HEK293 (cell line): ENCODE results near the gene TMA7B.

Experiments
- CTCF ChIA-PET: fragments of 350-600 bp; formaldehyde crosslinking; extraction: SDS; loops from one replicate; lab custom pipeline; 2021; ENCODE audit warnings: antibody characterized with exemption; lab: Yijun Ruan, JAX
- POLR2A ChIA-PET: fragments of 300-600 bp; formaldehyde crosslinking; extraction: SDS; loops from one replicate; lab custom pipeline; 2020; ENCODE audit warnings: antibody characterized with exemption, inconsistent platforms; lab: Yijun Ruan, JAX
- H3K27ac ChIP-seq: fragments of 200-500 bp; sonication (Bioruptor generic); 2 replicates; pipeline ENCODE4 v1.5.1; 2014; ENCODE audit warnings: low read depth, low read length, control low read depth, inconsistent platforms; ENCODE audit errors: extremely low read depth
- H3K36me3 ChIP-seq, 2 experiments: fragments of 200-500 bp in 1 of 2; sonication (Bioruptor generic) in 1 of 2; 1 replicate in 1 of 2; 2 replicates in 1 of 2; pipeline ENCODE4 v1.5.1; 2014 to 2017; ENCODE audit warnings: inconsistent platforms in 2 of 2, low read length in 2 of 2; ENCODE audit not compliant: control insufficient read depth in 2 of 2, insufficient read depth in 1 of 2
- H3K4me1 ChIP-seq: fragments of 200-500 bp; sonication (Bioruptor generic); 2 replicates; pipeline ENCODE4 v1.5.1; 2014; ENCODE audit warnings: mild to moderate bottlenecking, low read length, inconsistent platforms; ENCODE audit not compliant: control insufficient read depth, insufficient read depth
- H3K4me3 ChIP-seq: 2 replicates; pipeline ENCODE4 v1.5.1; 2011; ENCODE audit warnings: low read depth, mild to moderate bottlenecking, control low read depth, low read length, moderate library complexity
- H3K9me3 ChIP-seq: fragments of 200-500 bp; sonication (Bioruptor generic); 2 replicates; pipeline ENCODE4 v1.5.1; 2014; ENCODE audit warnings: low read depth, low read length, inconsistent platforms; ENCODE audit not compliant: control insufficient read depth, insufficient read depth
- GLI4 ChIP-seq: fragments of 450-650 bp; formaldehyde crosslinking; IDR thresholded peaks from 2 replicates; pipeline ENCODE4 v1.5.1; 2016; ENCODE audit warnings: missing biosample characterization, missing genetic modification characterization
- HOXC10 ChIP-seq: sonication (generic); formaldehyde crosslinking; IDR thresholded peaks from 2 replicates; pipeline ENCODE4 v1.8.1; 2023; ENCODE audit warnings: mild to moderate bottlenecking, missing genetic modification reagents
- KLF10 ChIP-seq: fragments of 450-650 bp; IDR thresholded peaks from 2 replicates; pipeline ENCODE4 v1.5.1; 2018; ENCODE audit warnings: missing biosample characterization, mild to moderate bottlenecking, missing genetic modification characterization
- PRDM4 ChIP-seq: fragments of 450-650 bp; formaldehyde crosslinking; IDR thresholded peaks from 2 replicates; pipeline ENCODE4 v1.5.1; 2017; ENCODE audit warnings: missing biosample characterization, missing genetic modification characterization
- REST ChIP-seq: fragments of 450-650 bp; formaldehyde crosslinking; IDR thresholded peaks from 2 replicates; pipeline ENCODE4 v1.5.1; 2016; ENCODE audit warnings: missing biosample characterization, missing genetic modification characterization
- YY2 ChIP-seq: fragments of 450-650 bp; formaldehyde crosslinking; IDR thresholded peaks from 2 replicates; pipeline ENCODE4 v1.5.1; 2016; ENCODE audit warnings: missing biosample characterization, missing genetic modification characterization
- ZBTB1 ChIP-seq: fragments of 450-650 bp; formaldehyde crosslinking; IDR thresholded peaks from 2 replicates; pipeline ENCODE4 v1.5.1; 2016; ENCODE audit warnings: missing biosample characterization, missing genetic modification characterization
- ZBTB44 ChIP-seq: fragments of 450-650 bp; IDR thresholded peaks from 2 replicates; pipeline ENCODE4 v1.5.1; 2018; ENCODE audit warnings: missing biosample characterization, mild to moderate bottlenecking, missing genetic modification characterization
- ZBTB6 ChIP-seq: fragments of 450-650 bp; formaldehyde crosslinking; IDR thresholded peaks from 2 replicates; pipeline ENCODE4 v1.5.1; 2017; ENCODE audit warnings: missing biosample characterization, missing genetic modification characterization
- ZEB2 ChIP-seq: fragments of 450-650 bp; formaldehyde crosslinking; IDR thresholded peaks from 2 replicates; pipeline ENCODE4 v1.5.1; 2016; ENCODE audit warnings: missing biosample characterization, missing genetic modification characterization
- ZFHX2 ChIP-seq: fragments of 450-650 bp; formaldehyde crosslinking; conservative IDR thresholded peaks from 2 replicates; pipeline ENCODE4 v1.5.1; 2016; ENCODE audit warnings: missing biosample characterization, missing genetic modification characterization
- ZNF114 ChIP-seq: fragments of 450-650 bp; formaldehyde crosslinking; IDR thresholded peaks from 2 replicates; pipeline ENCODE4 v1.5.0; 2017; ENCODE audit warnings: missing biosample characterization, missing genetic modification characterization
- ZNF24 ChIP-seq: fragments of 450-650 bp; formaldehyde crosslinking; IDR thresholded peaks from 2 replicates; pipeline ENCODE4 v1.5.1; 2016; ENCODE audit warnings: missing biosample characterization, missing genetic modification characterization
- ZNF335 ChIP-seq: fragments of 450-650 bp; formaldehyde crosslinking; conservative IDR thresholded peaks from 2 replicates; pipeline ENCODE4 v1.5.1; 2016; ENCODE audit warnings: missing biosample characterization, missing genetic modification characterization
- ZNF354C ChIP-seq: fragments of 450-650 bp; formaldehyde crosslinking; IDR thresholded peaks from 2 replicates; pipeline ENCODE4 v1.5.1; 2016; ENCODE audit warnings: missing biosample characterization, missing genetic modification characterization, low read depth, borderline replicate concordance
- ZNF473 ChIP-seq: fragments of 450-650 bp; formaldehyde crosslinking; IDR thresholded peaks from 2 replicates; pipeline ENCODE4 v1.5.1; 2017; ENCODE audit warnings: missing biosample characterization, missing genetic modification characterization
- ZNF48 ChIP-seq: fragments of 450-650 bp; formaldehyde crosslinking; IDR thresholded peaks from 2 replicates; pipeline ENCODE4 v1.5.1; 2016; ENCODE audit warnings: missing biosample characterization, missing genetic modification characterization
- ZNF548 ChIP-seq: fragments of 450-650 bp; formaldehyde crosslinking; IDR thresholded peaks from 2 replicates; pipeline ENCODE4 v1.5.1; 2016; ENCODE audit warnings: missing biosample characterization, missing genetic modification characterization
- ZNF561 ChIP-seq: fragments of 450-650 bp; IDR thresholded peaks from 2 replicates; pipeline ENCODE4 v1.5.1; 2018; ENCODE audit warnings: missing biosample characterization, missing genetic modification characterization, borderline replicate concordance
- ZNF621 ChIP-seq: fragments of 450-650 bp; formaldehyde crosslinking; IDR thresholded peaks from 2 replicates; pipeline ENCODE4 v1.5.1; 2017; ENCODE audit warnings: missing biosample characterization, missing genetic modification characterization
- ZNF624 ChIP-seq: fragments of 450-650 bp; formaldehyde crosslinking; IDR thresholded peaks from 2 replicates; pipeline ENCODE4 v1.5.1; 2017; ENCODE audit warnings: missing biosample characterization, missing genetic modification characterization
- ZNF837 ChIP-seq: fragments of 450-650 bp; formaldehyde crosslinking; IDR thresholded peaks from 2 replicates; pipeline ENCODE4 v1.5.1; 2016; ENCODE audit warnings: missing biosample characterization, missing genetic modification characterization
- TF ChIP-seq, protein P1 (sequence below): fragments of 450-650 bp; formaldehyde crosslinking; IDR thresholded peaks from 2 replicates; pipeline ENCODE4 v1.5.1; 2016; ENCODE audit warnings: missing biosample characterization, missing genetic modification characterization

The TMA7B gene

DNA sequence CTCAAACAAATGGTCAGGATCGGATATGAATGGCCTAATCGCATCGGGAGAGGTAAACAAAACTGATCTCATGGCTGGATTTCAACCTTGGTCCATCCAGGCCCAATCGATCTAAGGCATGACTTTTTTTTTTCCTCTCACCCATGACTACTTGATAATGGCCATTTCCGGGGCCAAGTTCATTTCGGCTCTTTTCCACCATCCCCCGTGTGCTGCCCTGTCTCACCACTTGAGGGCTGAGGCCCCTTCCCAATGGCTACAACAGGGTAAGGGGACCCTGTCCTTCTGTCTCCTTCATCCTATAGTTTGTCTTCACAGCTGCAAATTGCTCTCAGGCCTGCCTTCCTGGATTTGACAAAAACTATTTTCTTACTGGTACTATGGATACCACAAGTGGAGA, 32.7 kb upstream of the TMA7B start (continued):
- TF ChIP-seq PRDM4 (tag by site-specific recombination) = no peak
- no peak for TF ChIP-seq ZEB2 (tag by site-specific recombination)
- TF ChIP-seq ZNF114 = no peak
- no peak for TF ChIP-seq ZNF837
- no peak for TF ChIP-seq ZNF621 (tag by site-specific recombination)

DNA sequence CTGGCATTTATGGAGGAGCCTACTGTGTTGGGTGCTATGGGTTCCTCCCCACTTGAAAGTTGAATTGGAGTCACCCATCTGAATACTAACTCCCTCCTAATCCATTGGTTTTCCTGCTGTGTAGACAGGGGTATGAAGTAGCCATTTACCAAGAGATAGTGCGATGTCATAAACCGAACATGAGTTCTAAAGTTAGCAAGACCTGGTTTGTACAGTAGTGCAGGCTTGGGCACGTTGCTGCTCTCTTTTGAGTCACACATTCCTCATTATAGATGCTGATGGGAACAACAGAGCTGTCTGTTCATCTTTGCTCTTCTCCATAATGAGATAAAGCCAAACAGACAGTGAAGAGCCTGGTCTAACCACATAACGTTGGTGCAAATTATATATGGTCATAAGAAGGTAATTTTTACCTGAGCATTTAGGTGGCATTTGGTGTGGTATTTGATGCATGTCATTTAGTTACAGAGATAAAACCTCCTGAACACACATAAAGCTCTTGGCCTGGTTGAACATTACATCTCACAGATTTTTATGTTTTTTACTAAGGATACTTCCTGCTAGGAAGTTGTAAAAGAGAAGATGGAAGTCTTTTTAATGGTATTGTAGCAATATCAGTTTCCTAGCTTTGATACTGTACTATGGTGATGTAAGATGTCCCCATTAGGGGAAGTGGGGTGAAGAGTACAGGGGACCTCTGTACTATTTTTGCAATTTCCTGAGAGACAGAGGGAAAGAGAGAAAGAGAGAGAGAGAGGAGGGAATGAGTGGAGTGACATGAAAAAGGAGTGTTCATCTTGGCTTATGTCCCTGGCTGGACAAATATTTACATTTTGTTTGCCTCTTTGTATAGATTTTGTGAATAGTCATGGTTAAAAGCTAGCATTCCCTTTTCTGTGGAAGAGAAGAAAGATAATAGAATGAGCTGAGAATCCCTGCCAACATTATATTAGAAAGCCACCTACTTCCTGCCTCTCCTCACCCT, 31.4 kb upstream of the TMA7B start:
- Histone ChIP-seq H3K36me3 (no peaks in the 10 kb centered on the region), H3K4me1 (no peaks in the 10 kb centered on the region), H3K4me3 (no peak overlapping the region), H3K9me3 (no peaks in the 10 kb centered on the region), H3K27ac (no peak overlapping the region)
- POLR2A ChIA-PET = no interaction called here
- TF ChIP-seq ZNF473 = no peak
- TF ChIP-seq REST = no peak
- TF ChIP-seq ZNF561 (tag by site-specific recombination) = no peak
- TF ChIP-seq ZBTB1 = no peak
- CTCF ChIA-PET = interaction anchor here (1.0 to 1.5 kb wide), 4 partner anchors 10 to 104 kb away, joined by 3 to 10 read pairs (median 3); no protein-coding TSS in a partner anchor

GRCh38 chr22:39931251-39931650, 28.9 kb upstream of the TMA7B start:
- POLR2A ChIA-PET = no interaction called here
- H3K4me1 ChIP-seq = no peaks in the 10 kb centered on the region
- TF ChIP-seq ZNF24 (no peak), ZBTB6 (tag by site-specific recombination) (no peak), YY2 (no peak), ZNF624 (no peak), KLF10 (tag by site-specific recombination) (no peak), ZNF548 (tag by site-specific recombination) (no peak), ZNF48 (tag by site-specific recombination) (no peak), ZNF354C (tag by site-specific recombination) (no peak), HOXC10 (CRISPR knock-in tag) (no peak), ZNF335 (tag by site-specific recombination) (no peak), ZFHX2 (tag by site-specific recombination) (no peak), ZBTB1 (no peak), GLI4 (tag by site-specific recombination) (no peak), ZBTB44 (tag by site-specific recombination) (no peak)
- TF ChIP-seq, protein P1, sequence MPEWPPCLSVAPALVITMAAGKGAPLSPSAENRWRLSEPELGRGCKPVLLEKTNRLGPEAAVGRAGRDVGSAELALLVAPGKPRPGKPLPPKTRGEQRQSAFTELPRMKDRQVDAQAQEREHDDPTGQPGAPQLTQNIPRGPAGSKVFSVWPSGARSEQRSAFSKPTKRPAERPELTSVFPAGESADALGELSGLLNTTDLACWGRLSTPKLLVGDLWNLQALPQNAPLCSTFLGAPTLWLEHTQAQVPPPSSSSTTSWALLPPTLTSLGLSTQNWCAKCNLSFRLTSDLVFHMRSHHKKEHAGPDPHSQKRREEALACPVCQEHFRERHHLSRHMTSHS (tag by site-specific recombination) = no peak
- TF ChIP-seq, all 188 proteins: peak for 0
- Histone ChIP-seq H3K36me3 (no peaks in the 10 kb centered on the region), H3K9me3 (no peaks in the 10 kb centered on the region), H3K27ac (no peak overlapping the region), H3K4me3 (no peak overlapping the region)
- CTCF ChIA-PET = no interaction called here
